Liver (tissue), 9 donors: ENCODE measurements around the gene C1orf50. TPM values are rescaled to one million over a fixed set of nuclear protein-coding genes. Genes with fewer than 3 reads are reported as not detected.
"Not testable (repeated sequence)": the region's sequence is repeated elsewhere in the genome, so short reads cannot be mapped to it uniquely, and the experiment has no call there.

ENCODE experiments used
- DNase-seq: peaks from one replicate; pipeline ENCODE4 v3.0.0-alpha.2; 2017; ENCODE audit warnings: low spot score
- H3K27ac ChIP-seq, 2 donors: one replicate each; pipeline ENCODE4 v1.7.0; 2013; ENCODE audit warnings: inconsistent platforms in 2 of 2, low read length in 2 of 2, control low read depth in 1 of 2, low read depth in 1 of 2, mild to moderate bottlenecking in 1 of 2
- H3K27me3 ChIP-seq, 4 donors: one replicate each; pipeline versions ENCODE4 v1.6.1 to v1.7.0; 2013; ENCODE audit warnings: low read length in 3 of 4, inconsistent platforms in 1 of 4, mild to moderate bottlenecking in 1 of 4, moderate library complexity in 1 of 4; ENCODE audit not compliant: control insufficient read depth in 4 of 4, insufficient read depth in 4 of 4
- H3K36me3 ChIP-seq, 4 donors: one replicate each; pipeline versions ENCODE4 v1.6.1 to v1.7.0; 2013; ENCODE audit warnings: low read length in 3 of 4, mild to moderate bottlenecking in 3 of 4, low read depth in 1 of 4, moderate library complexity in 1 of 4; ENCODE audit not compliant: control insufficient read depth in 4 of 4, insufficient read depth in 3 of 4
- H3K4me1 ChIP-seq, 4 donors: one replicate each; pipeline versions ENCODE4 v1.6.1 to v1.7.0; 2013; ENCODE audit warnings: low read length in 3 of 4, mild to moderate bottlenecking in 3 of 4, moderate library complexity in 1 of 4; ENCODE audit not compliant: control insufficient read depth in 4 of 4, insufficient read depth in 4 of 4
- H3K4me3 ChIP-seq, 3 donors: one replicate each; pipeline versions ENCODE4 v1.6.1 to v1.7.0; 2013; ENCODE audit warnings: low read length in 3 of 3, control low read depth in 1 of 3, low read depth in 1 of 3, mild to moderate bottlenecking in 1 of 3
- H3K9ac ChIP-seq, 2 donors: one replicate each; pipeline ENCODE4 v1.7.0; 2013; ENCODE audit warnings: low read length in 2 of 2, mild to moderate bottlenecking in 2 of 2, moderate library complexity in 2 of 2, control low read depth in 1 of 2, low read depth in 1 of 2
- H3K9me3 ChIP-seq, 4 donors: one replicate each; pipeline versions ENCODE4 v1.6.1 to v1.7.0; 2013; ENCODE audit warnings: low read length in 3 of 4; ENCODE audit not compliant: control insufficient read depth in 4 of 4
- CTCF ChIP-seq: fragments of 150-350 bp; IDR thresholded peaks from 2 replicates; pipeline ENCODE4 v1.5.1; 2017; ENCODE audit warnings: improper control_type of control experiment, low read depth, low read length; ENCODE audit not compliant: missing input control
- EGR1 ChIP-seq, 2 donors: IDR thresholded peaks; 2 replicates each; pipeline ENCODE4 v1.6.1; 2016 to 2018; ENCODE audit warnings: antibody characterized with exemption in 2 of 2, low read depth in 2 of 2
- FOXA1 ChIP-seq: IDR thresholded peaks from 2 replicates; pipeline ENCODE4 v1.6.1; 2016; ENCODE audit warnings: antibody characterized with exemption
- FOXA2 ChIP-seq: IDR thresholded peaks from 2 replicates; pipeline ENCODE4 v1.6.1; 2016; ENCODE audit warnings: antibody characterized with exemption
- GABPA ChIP-seq, 2 donors: IDR thresholded peaks in 1 of 2; conservative IDR thresholded peaks in 1 of 2; 2 replicates each; pipeline ENCODE4 v1.6.1; 2016; ENCODE audit warnings: antibody characterized with exemption in 2 of 2, mild to moderate bottlenecking in 1 of 2, moderate library complexity in 1 of 2
- HNF4A ChIP-seq, 2 donors: conservative IDR thresholded peaks; 2 replicates each; pipeline ENCODE4 v1.6.1; 2016; ENCODE audit warnings: antibody characterized with exemption in 2 of 2, mild to moderate bottlenecking in 2 of 2
- JUND ChIP-seq, 2 donors: IDR thresholded peaks; 2 replicates each; pipeline ENCODE4 v1.6.1; 2016; ENCODE audit warnings: antibody characterized with exemption in 2 of 2
- NR2F2 ChIP-seq: IDR thresholded peaks from 2 replicates; pipeline ENCODE4 v1.6.1; 2016; ENCODE audit warnings: antibody characterized with exemption
- RAD21 ChIP-seq, 2 donors: IDR thresholded peaks; 2 replicates each; pipeline ENCODE4 v1.6.1; 2016; ENCODE audit warnings: antibody characterized with exemption in 2 of 2, mild to moderate bottlenecking in 2 of 2
- REST ChIP-seq: IDR thresholded peaks from 2 replicates; pipeline ENCODE4 v1.6.1; 2016; ENCODE audit warnings: antibody characterized with exemption, mild to moderate bottlenecking
- RXRA ChIP-seq, 2 donors: IDR thresholded peaks; 2 replicates each; pipeline ENCODE4 v1.6.1; 2017 to 2018; ENCODE audit warnings: antibody characterized with exemption in 2 of 2, mild to moderate bottlenecking in 1 of 2
- SP1 ChIP-seq: IDR thresholded peaks from 2 replicates; pipeline ENCODE4 v1.6.1; 2018; ENCODE audit warnings: antibody characterized with exemption, mild to moderate bottlenecking
- TAF1 ChIP-seq: conservative IDR thresholded peaks from 2 replicates; pipeline ENCODE4 v1.6.1; 2016; ENCODE audit warnings: antibody characterized with exemption, mild to moderate bottlenecking
- YY1 ChIP-seq: IDR thresholded peaks from 2 replicates; pipeline ENCODE4 v1.6.1; 2016; ENCODE audit warnings: antibody characterized with exemption, mild to moderate bottlenecking
- ZBTB33 ChIP-seq: IDR thresholded peaks from 2 replicates; pipeline ENCODE4 v1.6.1; 2016; ENCODE audit warnings: antibody characterized with exemption
- WGBS: extraction: QIAGEN DNeasy Blood & Tissue Kit; methylation state at CpG from one replicate; pipeline ENCODE4 v1.1.7; 2013; 5-methylcytosine and 5-hydroxymethylcytosine counted together
- polyA plus RNA-seq, 2 donors: library from polyadenylated mRNA; stranded (reverse) in 1 of 2; unstranded in 1 of 2; fragments of 200-250 nt in 1 of 2; fragments of >200 nt in 1 of 2; fragmentation: Nextera tagmentation in 1 of 2; extraction: Ambion mirVana in 1 of 2; gene quantifications; one replicate each; pipeline versions ENCODE4 v1.2.1 to v1.2.3, GENCODE V29; 2013 to 2015
- total RNA-seq, 2 donors: library from RNA; depleted of rRNA; stranded (reverse); fragments of >200 nt; gene quantifications; one replicate each; pipeline ENCODE4 v1.2.3, GENCODE V29; 2014
- donor health status: healthy.
- donor health status: healthy.
- donor health status: healthy.
- donor health status: healthy.
- donor health status: healthy.

C1orf50 gene
- total and polyA plus RNA-seq, 4 donors, result 2.6 to 5.8 (median 3.5) TPM

- WGBS, result 85% methylated on average over 6 of the region's 6 CpGs
- TF ChIP-seq RAD21 (IDR thresholded peaks at IDR 0.05) (no peak), GABPA (IDR thresholded peaks at IDR 0.05 in 1 of 2, conservative IDR thresholded peaks at IDR 0.05 in 1 of 2) (no peak), HNF4A (conservative IDR thresholded peaks at IDR 0.05) (no peak), ZBTB33 (no peak), CTCF (no peak), RXRA (IDR thresholded peaks at IDR 0.05) (no peak), JUND (IDR thresholded peaks at IDR 0.05) (no peak), NR2F2 (no peak), YY1 (no peak), TAF1 (no peak), FOXA1 (no peak), REST (no peak), SP1 (no peak), EGR1 (IDR thresholded peaks at IDR 0.05; ENCODE audit: low read depth in 2 of 2) (no peak), FOXA2 (no peak)
Observed at GRCh38 chr1:42723511-42723910, 43.5 kb upstream of the C1orf50 start.

GRCh38 chr1:42725820-42726219 lies 41.2 kb upstream of the C1orf50 start:
- not testable (repeated sequence) for H3K9ac ChIP-seq

More at GRCh38 chr1:42723511-42723910, 43.5 kb upstream of the C1orf50 start:
- Histone ChIP-seq H3K9ac (no peak overlapping the region), H3K9me3 (no peaks in the 10 kb centered on the region), H3K27me3 (no peaks in the 10 kb centered on the region), H3K4me3 (no peak overlapping the region), H3K36me3 (peaks cover 0 to 3% (median 0%) of the 10 kb centered on the region in 4 donors), H3K4me1 (peaks cover 0 to 4% (median 0%) of the 10 kb centered on the region in 4 donors), H3K27ac (no peak overlapping the region)
- no peak for DNase-seq

More at GRCh38 chr1:42725820-42726219, 41.2 kb upstream of the C1orf50 start:
- H3K27ac ChIP-seq, H3K36me3 ChIP-seq, H3K9me3 ChIP-seq, DNase-seq, H3K27me3 ChIP-seq, H3K4me3 ChIP-seq, H3K4me1 ChIP-seq: not testable (repeated sequence)
- WGBS, result 97% methylated on average over 4 of the region's 4 CpGs
